Stimulated activated CD8-positive, alpha-beta memory T cell treated with anti-CD3 and anti-CD28 coated beads, Interleukin-7, amount 100 ng/mL, for 1 hour (primary cell): ENCODE data around the gene C18orf63.
"Not testable (repeated sequence)": the region's sequence is repeated elsewhere in the genome, so short reads cannot be mapped to it uniquely, and the experiment has no call there.

ENCODE experiments used
- DNase-seq, 2 donors: peaks; one replicate each; pipeline ENCODE4 v3.0.0-alpha.2; 2020; ENCODE audit warnings: low read depth in 2 of 2

C18orf63 gene

GRCh38 chr18:74286106-74286855, 29.4 kb upstream of the C18orf63 start:
- DNase-seq: no peak

GRCh38 chr18:74286856-74287255, 28.8 kb upstream of the C18orf63 start:
- no peak for DNase-seq

- DNase-seq: no peak
These were observed 27.6 kb upstream of the C18orf63 start for GRCh38 chr18:74288041-74288440.

GRCh38 chr18:74288730-74289129, 26.9 kb upstream of the C18orf63 start:
- DNase-seq: no peak

GRCh38 chr18:74289137-74289536, 26.5 kb upstream of the C18orf63 start:
- no peak for DNase-seq

GRCh38 chr18:74290021-74290420, 25.6 kb upstream of the C18orf63 start:
- no peak for DNase-seq

- no peak for DNase-seq
These were observed 24.7 kb upstream of the C18orf63 start for GRCh38 chr18:74290794-74291471.

GRCh38 chr18:74291472-74291770, 24.2 kb upstream of the C18orf63 start:
- no peak for DNase-seq

GRCh38 chr18:74291771-74292540, 23.7 kb upstream of the C18orf63 start, which contains the start of gene CYB5A:
TSS of gene CYB5A (minus strand) at chr18:74291963. CDS start at chr18:74291875, 88 bp downstream.
- peak; percentile 98 to 99 for DNase-seq

- no peak for DNase-seq
These were observed 23.1 kb upstream of the C18orf63 start for GRCh38 chr18:74292541-74292858.

GRCh38 chr18:74292982-74293381, 22.7 kb upstream of the C18orf63 start:
- DNase-seq: not testable (repeated sequence)

GRCh38 chr18:74294526-74294925, 21.1 kb upstream of the C18orf63 start:
- DNase-seq: no peak

GRCh38 chr18:74299162-74299561, 16.5 kb upstream of the C18orf63 start:
- no peak for DNase-seq

GRCh38 chr18:74299746-74300145, 15.9 kb upstream of the C18orf63 start:
- no peak for DNase-seq

- no peak for DNase-seq
These were observed 12.3 kb upstream of the C18orf63 start for GRCh38 chr18:74303306-74303705.

- DNase-seq: no peak
These were observed 11.7 kb upstream of the C18orf63 start for GRCh38 chr18:74303936-74304335.

GRCh38 chr18:74310411-74310810, 5.2 kb upstream of the C18orf63 start:
- no peak for DNase-seq

- DNase-seq: no peak
These were observed 4.6 kb upstream of the C18orf63 start for GRCh38 chr18:74311000-74311399.

GRCh38 chr18:74314759-74315463, 728 bp upstream of the C18orf63 start:
- no peak for DNase-seq

- no peak for DNase-seq
These were observed 875 bp downstream of the C18orf63 start for GRCh38 chr18:74316257-74317170.

- DNase-seq: no peak
These were observed 10.6 kb downstream of the C18orf63 start for GRCh38 chr18:74326231-74326630.
